Measurements from ENCODE around the gene ZSCAN25. TPM values are rescaled to one million over a fixed set of nuclear protein-coding genes. Genes with fewer than 3 reads are reported as not detected.
A peak's percentile ranks its signal among the peaks of the same experiment; 100 is the strongest.

Gene ZSCAN25
- total and polyA plus RNA-seq, 2 of the 13 experiments (the other 11 are each of a cell fraction or from before 2014, with no cell fraction given), result 12.1 to 16.8 TPM

DNA sequence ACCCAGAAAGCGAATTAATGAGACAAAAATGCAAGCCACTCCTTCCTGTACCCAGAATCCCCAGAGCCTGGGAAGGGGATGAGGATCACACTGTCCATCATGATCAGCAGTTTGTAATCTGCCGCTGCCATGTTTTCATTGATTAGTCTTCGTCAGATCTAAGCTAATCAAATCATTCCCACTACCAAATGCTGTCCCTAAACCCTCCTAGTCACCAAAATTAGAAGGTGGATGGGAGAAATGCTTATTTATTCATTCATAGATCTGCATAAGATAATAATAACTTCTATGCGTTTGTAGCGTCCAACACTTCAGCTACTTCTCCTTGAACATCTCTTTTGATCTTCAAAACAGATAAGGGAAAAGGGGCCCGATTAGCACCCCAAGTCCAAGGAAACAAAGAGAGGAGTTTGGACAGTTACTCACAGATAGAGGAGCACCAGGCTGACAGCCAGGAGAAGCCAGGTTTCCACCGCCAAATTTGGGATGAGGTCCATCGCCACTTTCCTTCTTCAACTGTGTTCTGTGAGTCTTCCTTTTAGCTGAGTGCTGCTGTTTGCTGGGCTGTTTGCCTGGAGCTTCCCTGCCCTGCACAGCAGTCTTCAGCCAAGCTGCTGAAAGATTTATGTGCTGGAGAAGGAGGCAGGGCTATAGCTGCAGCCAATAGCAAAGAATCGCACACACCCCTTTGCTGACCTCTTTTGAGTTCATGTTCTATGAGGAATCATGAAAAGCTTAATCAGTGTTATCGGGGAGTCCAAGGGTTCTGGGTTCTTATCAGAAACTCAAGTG lies 62.9 kb downstream of the ZSCAN25 start, which contains the start of gene CYP3A5 (continued):
- TF ChIP-seq, protein P1, sequence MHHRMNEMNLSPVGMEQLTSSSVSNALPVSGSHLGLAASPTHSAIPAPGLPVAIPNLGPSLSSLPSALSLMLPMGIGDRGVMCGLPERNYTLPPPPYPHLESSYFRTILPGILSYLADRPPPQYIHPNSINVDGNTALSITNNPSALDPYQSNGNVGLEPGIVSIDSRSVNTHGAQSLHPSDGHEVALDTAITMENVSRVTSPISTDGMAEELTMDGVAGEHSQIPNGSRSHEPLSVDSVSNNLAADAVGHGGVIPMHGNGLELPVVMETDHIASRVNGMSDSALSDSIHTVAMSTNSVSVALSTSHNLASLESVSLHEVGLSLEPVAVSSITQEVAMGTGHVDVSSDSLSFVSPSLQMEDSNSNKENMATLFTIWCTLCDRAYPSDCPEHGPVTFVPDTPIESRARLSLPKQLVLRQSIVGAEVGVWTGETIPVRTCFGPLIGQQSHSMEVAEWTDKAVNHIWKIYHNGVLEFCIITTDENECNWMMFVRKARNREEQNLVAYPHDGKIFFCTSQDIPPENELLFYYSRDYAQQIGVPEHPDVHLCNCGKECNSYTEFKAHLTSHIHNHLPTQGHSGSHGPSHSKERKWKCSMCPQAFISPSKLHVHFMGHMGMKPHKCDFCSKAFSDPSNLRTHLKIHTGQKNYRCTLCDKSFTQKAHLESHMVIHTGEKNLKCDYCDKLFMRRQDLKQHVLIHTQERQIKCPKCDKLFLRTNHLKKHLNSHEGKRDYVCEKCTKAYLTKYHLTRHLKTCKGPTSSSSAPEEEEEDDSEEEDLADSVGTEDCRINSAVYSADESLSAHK (CRISPR knock-in tag; IDR thresholded peaks at IDR 0.05; ENCODE audit: borderline replicate concordance), result no peak
- TF ChIP-seq ZNF3 (CRISPR knock-in tag; IDR thresholded peaks at IDR 0.05), result no peak
- TF ChIP-seq POLR2A (IDR thresholded peaks at IDR 0.05; ENCODE audit: insufficient read depth in 1 of 2, low read depth in 2 of 2, low read length in 2 of 2), result peak; percentile 33 to 34; a peak in 1 of 4 replicates
- TF ChIP-seq SOX13 (IDR thresholded peaks at IDR 0.05), result no peak
- TF ChIP-seq SOX13 (CRISPR knock-in tag; conservative IDR thresholded peaks at IDR 0.05 in 1 of 2, IDR thresholded peaks at IDR 0.05 in 1 of 2), result no peak
- peak; percentile 17; the same call in 1 of the 2 replicates for TF ChIP-seq SPEN (CRISPR knock-in tag; IDR thresholded peaks at IDR 0.05; ENCODE audit: low read depth)
- TF ChIP-seq, protein P2, sequence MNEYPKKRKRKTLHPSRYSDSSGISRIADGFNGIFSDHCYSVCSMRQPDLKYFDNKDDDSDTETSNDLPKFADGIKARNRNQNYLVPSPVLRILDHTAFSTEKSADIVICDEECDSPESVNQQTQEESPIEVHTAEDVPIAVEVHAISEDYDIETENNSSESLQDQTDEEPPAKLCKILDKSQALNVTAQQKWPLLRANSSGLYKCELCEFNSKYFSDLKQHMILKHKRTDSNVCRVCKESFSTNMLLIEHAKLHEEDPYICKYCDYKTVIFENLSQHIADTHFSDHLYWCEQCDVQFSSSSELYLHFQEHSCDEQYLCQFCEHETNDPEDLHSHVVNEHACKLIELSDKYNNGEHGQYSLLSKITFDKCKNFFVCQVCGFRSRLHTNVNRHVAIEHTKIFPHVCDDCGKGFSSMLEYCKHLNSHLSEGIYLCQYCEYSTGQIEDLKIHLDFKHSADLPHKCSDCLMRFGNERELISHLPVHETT (CRISPR knock-in tag; conservative IDR thresholded peaks at IDR 0.05), result no peak
- no peak for TF ChIP-seq HOXD1 (CRISPR knock-in tag; IDR thresholded peaks at IDR 0.05)
- TF ChIP-seq RXRA (CRISPR knock-in tag; IDR thresholded peaks at IDR 0.05), result 0 out of 2 replicates have a peak, but pooled peaks have one; percentile 4
- TF ChIP-seq LCORL (IDR thresholded peaks at IDR 0.05), result no peak
- no peak for TF ChIP-seq LCORL (CRISPR knock-in tag; IDR thresholded peaks at IDR 0.05)
- peak; percentile 60 for TF ChIP-seq ZNF143 (CRISPR knock-in tag; IDR thresholded peaks at IDR 0.05)
- TF ChIP-seq SAFB2 (CRISPR knock-in tag; IDR thresholded peaks at IDR 0.05; ENCODE audit: borderline replicate concordance, low read depth), result 0 out of 2 replicates have a peak, but pooled peaks have one; percentile 38
- no peak for TF ChIP-seq JUNB (CRISPR knock-in tag; IDR thresholded peaks at IDR 0.05; ENCODE audit: borderline replicate concordance)
- TF ChIP-seq SAP130 (CRISPR knock-in tag; IDR thresholded peaks at IDR 0.05; ENCODE audit: low read depth), result peak; percentile 3; the same call in 1 of the 2 replicates
- no peak for TF ChIP-seq ZNF441 (CRISPR knock-in tag; IDR thresholded peaks at IDR 0.05; ENCODE audit: borderline replicate concordance)
- 0 out of 2 replicates have a peak, but pooled peaks have one; percentile 2 for TF ChIP-seq ZNF12 (CRISPR knock-in tag; IDR thresholded peaks at IDR 0.05)
- TF ChIP-seq ATRX (CRISPR knock-in tag; IDR thresholded peaks at IDR 0.05; ENCODE audit: borderline replicate concordance), result no peak
- TF ChIP-seq GABPA (IDR thresholded peaks at IDR 0.05; ENCODE audit: low read depth, low read length), result no peak
- 0 out of 2 replicates have a peak, but pooled peaks have one; percentile 3 for TF ChIP-seq GABPA (CRISPR knock-in tag; IDR thresholded peaks at IDR 0.05; ENCODE audit: low read depth)

All from HepG2 (cell line).